ENCODE data around the gene PLSCR3.
A peak's percentile ranks its signal among the peaks of the same experiment; 100 is the strongest.

The PLSCR3 gene

DNA sequence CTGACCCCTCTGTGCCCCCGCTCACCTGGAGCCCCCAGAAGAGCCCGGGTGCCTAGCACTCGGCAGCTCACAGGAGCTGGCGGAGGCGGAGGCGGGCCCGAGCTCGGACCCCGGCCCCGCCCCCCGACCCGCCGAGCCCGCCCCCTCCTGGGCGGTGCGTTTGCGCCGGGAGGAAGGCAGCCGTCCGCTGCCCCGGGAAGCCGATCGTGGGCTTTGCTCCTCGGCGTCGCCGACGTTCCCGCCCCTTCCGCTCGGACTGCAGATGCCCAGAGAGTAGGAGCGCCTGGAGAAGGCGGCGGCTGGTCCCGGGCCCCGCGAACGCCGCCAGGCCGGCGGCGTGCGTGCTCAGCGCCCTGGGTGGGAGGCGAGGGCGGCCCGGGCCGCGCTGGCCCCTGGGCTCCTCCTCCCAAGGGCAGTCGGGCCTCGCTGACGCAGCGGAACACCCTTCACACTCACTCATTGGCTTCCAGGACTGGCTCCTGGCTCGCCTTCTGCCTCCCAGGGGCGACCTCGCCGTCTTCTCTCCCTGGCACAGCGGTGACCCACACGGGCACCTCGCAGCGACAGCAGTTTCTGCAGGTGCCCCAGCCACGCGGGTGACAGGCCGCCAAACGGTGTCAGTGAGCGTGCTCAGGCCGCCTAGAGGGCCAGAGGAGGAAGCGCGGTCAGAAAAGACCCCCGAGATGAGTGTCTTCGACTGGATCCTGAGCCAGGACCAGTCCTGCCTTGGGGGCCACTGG is at the start of gene PLSCR3:
PLSCR3 (minus strand) TSS at position 74 of the 740 bp plus-strand sequence. CDS start 415 bp downstream, outside the sequence.
- Histone ChIP-seq H3K27me3 (ENCODE audit: insufficient read depth, low read length) (no peaks in the 10 kb centered on the region), H3K4me1 (ENCODE audit: insufficient read depth, low read length) (peaks cover 11% of the 10 kb centered on the region), H3K4me3 (ENCODE audit: low read length) (peak within 1 kb of the TSS; percentile 62), H3K36me3 (ENCODE audit: insufficient read depth, low read length) (peaks cover 24% of the 10 kb centered on the region), H3K9me3 (ENCODE audit: low read length) (no peaks in the 10 kb centered on the region), H2AFZ (ENCODE audit: low read depth, low read length) (peak within 1 kb of the TSS; percentile 27)

DNA sequence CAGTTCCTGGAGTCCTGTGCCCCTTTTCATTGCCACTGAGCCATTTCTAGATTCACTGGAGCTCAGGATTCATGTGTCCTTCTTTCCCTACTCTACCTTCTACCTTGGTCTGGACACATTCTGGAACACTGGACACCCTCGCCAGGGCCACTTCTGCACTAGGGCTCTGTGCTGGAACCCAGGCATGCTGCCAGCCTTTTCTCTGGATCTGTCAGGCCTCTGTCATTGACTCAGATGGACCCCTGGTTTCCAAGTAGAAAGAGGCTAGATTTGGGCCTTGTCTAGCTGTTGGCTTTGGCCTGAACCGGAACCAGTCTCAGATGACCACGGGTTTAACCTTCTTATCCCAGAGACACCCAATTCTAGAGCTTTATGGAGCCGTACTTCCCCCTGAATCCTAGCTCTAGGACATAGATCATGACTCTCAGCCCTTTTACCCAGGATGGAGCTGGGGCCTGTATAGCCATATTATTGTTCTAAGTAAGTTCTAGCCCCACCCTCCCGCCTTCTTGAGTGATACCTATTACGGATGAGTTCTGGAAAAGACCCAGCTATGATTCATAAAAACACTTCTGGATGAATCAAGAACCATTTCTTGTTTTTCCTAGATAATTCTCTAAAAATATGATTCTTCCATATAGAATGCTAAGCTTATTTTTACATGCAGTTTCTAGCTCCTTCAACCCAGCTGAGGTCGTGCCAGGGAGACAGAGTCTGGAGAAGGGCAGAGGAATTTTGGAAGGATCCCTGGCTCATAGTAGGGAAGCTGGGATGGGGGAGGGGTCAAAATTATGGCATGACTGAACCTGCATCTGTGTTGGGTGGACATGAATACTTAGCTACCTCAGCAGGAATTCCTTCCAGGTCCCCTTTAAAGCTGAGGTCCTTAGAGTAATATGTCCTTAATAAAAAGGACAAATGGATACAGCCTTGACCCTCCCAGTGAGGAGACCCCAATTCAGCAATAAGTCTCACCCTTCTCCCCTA is 49.5 kb upstream of the PLSCR3 start:
- Histone ChIP-seq H3K4me1 (ENCODE audit: insufficient read depth, low read length) (peaks cover 24% of the 10 kb centered on the region), H3K4me3 (ENCODE audit: low read length) (no peak overlapping the region), H2AFZ (ENCODE audit: low read depth, low read length) (no peak overlapping the region), H3K9me3 (ENCODE audit: low read length) (no peaks in the 10 kb centered on the region), H3K27me3 (ENCODE audit: insufficient read depth, low read length) (peaks cover 5% of the 10 kb centered on the region), H3K36me3 (ENCODE audit: insufficient read depth, low read length) (no peaks in the 10 kb centered on the region)

DNA sequence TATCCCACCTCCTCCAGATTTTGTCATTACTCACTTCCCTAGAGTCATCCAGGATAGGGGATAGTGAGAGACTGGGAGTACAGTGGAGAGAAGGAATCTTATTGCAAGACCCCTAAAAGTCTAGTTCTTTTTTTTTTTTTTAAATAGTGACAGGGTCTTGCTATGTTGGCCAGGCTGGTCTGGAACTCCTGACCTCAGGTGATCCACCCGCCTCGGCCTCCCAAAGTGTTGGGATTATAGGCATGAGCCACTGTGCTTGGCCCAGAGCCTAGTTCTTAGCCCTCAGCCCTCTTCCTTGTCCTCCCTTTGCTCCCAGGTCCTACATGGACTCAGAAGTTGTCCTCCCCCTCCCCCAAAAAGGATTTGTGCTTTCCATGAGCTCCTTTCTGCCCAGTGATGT is 47.8 kb upstream of the PLSCR3 start:
- Histone ChIP-seq H3K9me3 (ENCODE audit: low read length) (no peaks in the 10 kb centered on the region), H3K4me3 (ENCODE audit: low read length) (no peak overlapping the region), H2AFZ (ENCODE audit: low read depth, low read length) (no peak overlapping the region), H3K27me3 (ENCODE audit: insufficient read depth, low read length) (peaks cover 18% of the 10 kb centered on the region), H3K36me3 (ENCODE audit: insufficient read depth, low read length) (no peaks in the 10 kb centered on the region), H3K4me1 (ENCODE audit: insufficient read depth, low read length) (peaks cover 37% of the 10 kb centered on the region)

DNA sequence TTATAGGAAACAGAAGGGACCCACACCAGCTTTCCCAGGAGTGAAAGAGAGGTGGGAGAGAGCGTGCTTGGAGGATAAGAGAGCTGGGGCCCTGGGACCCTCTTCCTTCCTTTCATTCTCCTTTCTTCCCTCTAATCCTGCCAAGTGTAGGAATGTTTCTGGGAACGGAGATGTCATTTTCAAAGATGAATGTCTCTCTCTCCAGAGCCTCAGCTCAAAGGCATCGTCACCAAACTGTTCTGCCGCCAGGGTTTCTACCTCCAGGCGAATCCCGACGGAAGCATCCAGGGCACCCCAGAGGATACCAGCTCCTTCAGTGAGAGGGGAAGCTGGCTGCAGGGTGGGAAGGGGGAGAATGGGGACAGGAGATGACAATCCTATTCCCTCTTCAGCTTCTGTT is 46.9 kb upstream of the PLSCR3 start:
- Histone ChIP-seq H2AFZ (ENCODE audit: low read depth, low read length) (no peak overlapping the region), H3K4me3 (ENCODE audit: low read length) (peak overlapping the region; percentile 55), H3K9me3 (ENCODE audit: low read length) (no peaks in the 10 kb centered on the region), H3K27me3 (ENCODE audit: insufficient read depth, low read length) (peaks cover 22% of the 10 kb centered on the region), H3K36me3 (ENCODE audit: insufficient read depth, low read length) (no peaks in the 10 kb centered on the region), H3K4me1 (ENCODE audit: insufficient read depth, low read length) (peaks cover 37% of the 10 kb centered on the region)

DNA sequence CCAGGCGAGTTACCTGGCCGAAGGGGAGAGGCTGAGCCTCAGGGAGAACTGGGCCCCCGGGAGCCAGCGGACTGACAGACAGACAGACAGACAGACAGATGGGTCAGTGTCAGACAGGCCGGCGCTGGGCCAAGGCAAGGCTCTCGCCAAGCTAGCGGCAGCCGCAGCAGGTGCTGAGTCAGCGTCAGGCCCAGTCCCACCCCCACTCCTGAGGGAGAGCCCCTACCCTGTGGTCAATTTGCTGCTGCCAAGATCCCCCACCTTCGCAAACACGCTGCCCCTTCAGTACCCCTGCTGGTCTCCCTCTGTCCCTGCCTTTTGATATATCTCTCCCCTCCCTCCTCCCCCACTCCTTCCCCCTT is 46.5 kb upstream of the PLSCR3 start:
- Histone ChIP-seq H3K27me3 (ENCODE audit: insufficient read depth, low read length) (peaks cover 26% of the 10 kb centered on the region), H2AFZ (ENCODE audit: low read depth, low read length) (peak overlapping the region; percentile 52), H3K4me1 (ENCODE audit: insufficient read depth, low read length) (peaks cover 39% of the 10 kb centered on the region), H3K4me3 (ENCODE audit: low read length) (peak overlapping the region; percentile 55), H3K36me3 (ENCODE audit: insufficient read depth, low read length) (no peaks in the 10 kb centered on the region), H3K9me3 (ENCODE audit: low read length) (no peaks in the 10 kb centered on the region)

DNA sequence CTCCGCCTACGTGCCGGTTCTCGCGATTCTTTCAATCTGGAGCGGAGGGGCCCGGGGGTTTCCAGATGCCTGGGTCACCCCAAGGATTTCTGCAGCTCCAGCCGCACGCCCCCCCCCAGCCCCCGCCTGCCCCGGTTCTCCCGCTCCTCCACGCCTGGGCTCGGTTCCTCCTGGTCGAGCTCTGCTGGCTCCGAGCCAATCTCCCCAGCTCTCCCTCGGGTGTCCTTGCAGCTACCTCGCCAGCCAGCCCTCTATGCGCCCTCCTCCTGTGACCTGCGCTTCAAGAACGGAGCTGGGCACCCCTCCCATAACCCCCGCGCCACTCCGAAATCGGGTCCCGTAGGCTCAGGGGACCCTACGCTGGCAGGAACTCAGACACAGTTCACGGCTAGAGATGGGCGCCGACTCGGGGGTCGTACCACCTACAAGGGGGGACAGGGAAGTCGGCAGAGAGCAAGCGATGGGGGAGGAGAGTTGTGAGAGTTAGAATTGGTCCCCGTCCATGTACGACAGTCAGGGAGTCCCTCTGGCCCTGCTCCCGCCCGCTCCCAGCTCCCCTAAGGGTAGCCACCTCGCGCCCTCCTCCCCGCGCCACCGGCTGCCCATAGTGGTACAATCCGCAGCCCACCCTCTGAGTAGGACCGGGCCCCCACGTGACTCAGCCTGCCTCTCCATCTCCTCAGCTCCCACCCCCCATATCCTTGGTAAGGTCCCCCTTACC is 45.9 kb upstream of the PLSCR3 start:
- Histone ChIP-seq H3K4me3 (ENCODE audit: low read length) (peak overlapping the region; percentile 55), H3K4me1 (ENCODE audit: insufficient read depth, low read length) (peaks cover 44% of the 10 kb centered on the region), H3K36me3 (ENCODE audit: insufficient read depth, low read length) (no peaks in the 10 kb centered on the region), H3K27me3 (ENCODE audit: insufficient read depth, low read length) (peaks cover 29% of the 10 kb centered on the region), H3K9me3 (ENCODE audit: low read length) (no peaks in the 10 kb centered on the region), H2AFZ (ENCODE audit: low read depth, low read length) (peak overlapping the region; percentile 52)

DNA sequence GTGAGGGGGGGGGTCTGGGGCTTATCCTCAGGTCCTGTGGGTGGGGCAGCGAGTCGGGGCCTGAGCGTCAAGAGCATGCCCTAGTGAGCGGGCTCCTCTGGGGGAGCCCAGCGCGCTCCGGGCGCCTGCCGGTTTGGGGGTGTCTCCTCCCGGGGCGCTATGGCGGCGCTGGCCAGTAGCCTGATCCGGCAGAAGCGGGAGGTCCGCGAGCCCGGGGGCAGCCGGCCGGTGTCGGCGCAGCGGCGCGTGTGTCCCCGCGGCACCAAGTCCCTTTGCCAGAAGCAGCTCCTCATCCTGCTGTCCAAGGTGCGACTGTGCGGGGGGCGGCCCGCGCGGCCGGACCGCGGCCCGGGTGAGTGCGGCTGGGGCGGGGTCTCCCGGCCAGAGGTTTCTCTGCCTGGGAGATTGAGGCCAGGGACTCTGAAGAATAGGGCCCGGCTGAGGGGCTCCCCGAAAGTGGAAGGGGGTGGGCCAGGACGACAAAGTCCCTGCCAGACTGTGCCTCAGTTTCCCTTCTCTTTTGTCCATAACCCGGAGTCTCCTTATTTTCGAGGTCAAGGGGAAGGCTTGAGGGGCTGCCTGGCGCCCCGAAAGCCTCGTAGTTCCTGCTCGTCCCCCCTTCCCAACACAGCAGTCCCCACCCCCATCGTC is 45.3 kb upstream of the PLSCR3 start, which contains the start of gene FGF11:
FGF11 (plus strand) TSS at position 51 of the 651 bp plus-strand sequence; CDS start at position 160, 109 bp downstream.
- Histone ChIP-seq H2AFZ (ENCODE audit: low read depth, low read length) (peak within 1 kb of the TSS; percentile 52), H3K4me1 (ENCODE audit: insufficient read depth, low read length) (peaks cover 42% of the 10 kb centered on the region), H3K4me3 (ENCODE audit: low read length) (peak within 1 kb of the TSS; percentile 55), H3K27me3 (ENCODE audit: insufficient read depth, low read length) (peaks cover 29% of the 10 kb centered on the region), H3K36me3 (ENCODE audit: insufficient read depth, low read length) (no peaks in the 10 kb centered on the region), H3K9me3 (ENCODE audit: low read length) (no peaks in the 10 kb centered on the region)

DNA sequence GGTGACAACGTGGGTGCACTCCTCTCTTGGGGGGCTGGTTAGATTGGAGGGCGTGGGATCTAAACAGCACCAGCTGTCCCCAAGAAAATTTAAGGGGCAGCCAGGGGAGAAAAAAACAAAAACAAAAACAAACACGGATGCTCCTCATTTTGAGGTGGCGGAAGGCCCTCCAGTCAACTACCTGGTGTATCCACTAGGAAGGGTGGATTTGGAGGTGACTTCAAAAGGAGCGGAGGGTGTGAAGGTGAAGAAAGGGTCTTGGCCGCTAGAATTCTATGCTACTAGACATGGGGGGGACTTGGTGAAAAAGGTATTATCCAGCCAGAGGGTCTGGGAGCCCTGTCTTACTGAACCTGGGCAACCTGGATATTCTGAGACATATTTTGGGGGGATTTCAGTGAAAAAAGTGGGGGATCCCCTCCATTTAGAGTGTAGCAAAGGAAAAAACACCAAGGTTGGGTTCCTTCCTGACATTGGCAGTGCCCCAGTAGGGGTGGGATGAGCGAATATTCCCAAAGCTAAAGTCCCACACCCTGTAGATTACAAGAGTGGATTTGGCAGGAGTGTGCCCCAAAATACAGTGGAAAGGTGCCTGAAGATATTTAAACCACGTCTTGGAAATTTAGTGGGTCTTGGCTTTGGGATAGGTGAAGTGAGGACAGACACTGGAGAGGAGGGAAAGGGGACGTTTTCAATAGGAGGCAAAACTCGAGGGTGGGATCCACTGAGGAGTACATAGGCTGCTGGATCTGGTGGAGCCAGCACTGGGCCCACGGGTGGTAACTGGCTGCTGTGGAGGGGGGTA is 44.5 kb upstream of the PLSCR3 start:
- Histone ChIP-seq H3K9me3 (ENCODE audit: low read length) (no peaks in the 10 kb centered on the region), H2AFZ (ENCODE audit: low read depth, low read length) (no peak overlapping the region), H3K36me3 (ENCODE audit: insufficient read depth, low read length) (no peaks in the 10 kb centered on the region), H3K4me3 (ENCODE audit: low read length) (peak overlapping the region; percentile 36), H3K27me3 (ENCODE audit: insufficient read depth, low read length) (peaks cover 29% of the 10 kb centered on the region), H3K4me1 (ENCODE audit: insufficient read depth, low read length) (peaks cover 42% of the 10 kb centered on the region)

DNA sequence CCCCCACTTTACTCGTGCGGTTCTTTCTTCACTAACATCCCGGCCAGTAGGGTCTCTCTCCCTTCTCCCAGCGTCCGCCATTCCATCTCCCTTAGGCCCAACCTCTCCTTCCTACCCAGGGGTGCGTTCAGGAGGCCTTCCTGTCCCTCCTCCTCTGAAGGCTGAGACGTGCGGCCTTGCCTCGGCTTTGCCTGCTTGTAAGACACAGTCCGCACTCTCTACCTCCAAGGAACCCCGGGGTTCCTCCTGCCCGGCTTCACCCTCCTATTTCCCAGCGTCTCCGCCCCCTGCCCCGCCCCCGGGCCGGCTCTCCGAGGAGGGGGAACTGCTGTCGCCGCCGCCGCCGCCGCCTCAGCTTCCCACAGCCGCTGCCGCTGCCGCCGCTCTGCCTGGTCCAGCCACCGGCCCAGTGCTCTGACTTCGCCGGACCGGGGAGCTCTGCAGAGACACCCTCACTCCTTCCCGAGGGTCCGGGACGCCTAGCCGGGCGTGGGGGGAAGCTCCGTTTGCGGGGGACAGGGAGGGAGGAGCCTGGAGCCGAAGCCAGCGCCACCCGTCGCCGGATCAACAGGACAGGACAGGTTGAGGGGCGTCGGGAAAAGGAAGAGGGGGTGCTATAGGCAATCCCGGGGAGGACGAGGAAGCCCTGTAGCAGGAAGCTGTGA is 43.8 kb upstream of the PLSCR3 start:
- H3K36me3 ChIP-seq (ENCODE audit: insufficient read depth, low read length): no peaks in the 10 kb centered on the region
- peaks cover 42% of the 10 kb centered on the region for H3K4me1 ChIP-seq (ENCODE audit: insufficient read depth, low read length)
- no peaks in the 10 kb centered on the region for H3K9me3 ChIP-seq (ENCODE audit: low read length)
- H2AFZ ChIP-seq (ENCODE audit: low read depth, low read length): peak overlapping the region; percentile 35
- H3K27me3 ChIP-seq (ENCODE audit: insufficient read depth, low read length): peaks cover 29% of the 10 kb centered on the region
- peak overlapping the region; percentile 36 for H3K4me3 ChIP-seq (ENCODE audit: low read length)

DNA sequence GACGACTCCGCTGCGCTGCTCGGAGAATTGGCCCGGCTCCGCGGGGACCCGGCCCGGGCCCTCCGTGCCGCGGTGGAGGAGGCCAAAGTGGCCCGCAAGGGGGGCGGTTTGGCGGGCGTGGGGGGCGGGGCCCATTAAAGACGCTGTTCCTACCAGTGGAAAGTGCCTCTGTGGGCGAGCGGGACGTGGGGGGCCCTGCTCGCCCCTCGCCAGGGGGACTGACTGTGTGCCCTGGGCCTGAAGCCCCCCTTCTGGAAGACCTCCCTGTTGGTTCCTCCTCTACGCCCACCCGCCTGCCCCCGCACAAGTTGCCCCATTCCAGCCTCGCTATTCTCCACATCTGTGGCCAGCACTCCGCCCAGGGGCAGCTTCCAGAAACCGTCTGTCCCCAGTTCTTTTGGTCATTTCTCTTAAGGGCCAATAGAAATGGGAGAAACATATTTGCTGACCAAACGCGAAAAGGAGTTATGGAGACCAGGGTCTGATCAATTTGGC is 43.1 kb upstream of the PLSCR3 start:
- H2AFZ ChIP-seq (ENCODE audit: low read depth, low read length): peak overlapping the region; percentile 35
- peaks cover 42% of the 10 kb centered on the region for H3K4me1 ChIP-seq (ENCODE audit: insufficient read depth, low read length)
- peak overlapping the region; percentile 36 for H3K4me3 ChIP-seq (ENCODE audit: low read length)
- H3K27me3 ChIP-seq (ENCODE audit: insufficient read depth, low read length): peaks cover 29% of the 10 kb centered on the region
- peaks cover 1% of the 10 kb centered on the region for H3K9me3 ChIP-seq (ENCODE audit: low read length)
- no peaks in the 10 kb centered on the region for H3K36me3 ChIP-seq (ENCODE audit: insufficient read depth, low read length)

DNA sequence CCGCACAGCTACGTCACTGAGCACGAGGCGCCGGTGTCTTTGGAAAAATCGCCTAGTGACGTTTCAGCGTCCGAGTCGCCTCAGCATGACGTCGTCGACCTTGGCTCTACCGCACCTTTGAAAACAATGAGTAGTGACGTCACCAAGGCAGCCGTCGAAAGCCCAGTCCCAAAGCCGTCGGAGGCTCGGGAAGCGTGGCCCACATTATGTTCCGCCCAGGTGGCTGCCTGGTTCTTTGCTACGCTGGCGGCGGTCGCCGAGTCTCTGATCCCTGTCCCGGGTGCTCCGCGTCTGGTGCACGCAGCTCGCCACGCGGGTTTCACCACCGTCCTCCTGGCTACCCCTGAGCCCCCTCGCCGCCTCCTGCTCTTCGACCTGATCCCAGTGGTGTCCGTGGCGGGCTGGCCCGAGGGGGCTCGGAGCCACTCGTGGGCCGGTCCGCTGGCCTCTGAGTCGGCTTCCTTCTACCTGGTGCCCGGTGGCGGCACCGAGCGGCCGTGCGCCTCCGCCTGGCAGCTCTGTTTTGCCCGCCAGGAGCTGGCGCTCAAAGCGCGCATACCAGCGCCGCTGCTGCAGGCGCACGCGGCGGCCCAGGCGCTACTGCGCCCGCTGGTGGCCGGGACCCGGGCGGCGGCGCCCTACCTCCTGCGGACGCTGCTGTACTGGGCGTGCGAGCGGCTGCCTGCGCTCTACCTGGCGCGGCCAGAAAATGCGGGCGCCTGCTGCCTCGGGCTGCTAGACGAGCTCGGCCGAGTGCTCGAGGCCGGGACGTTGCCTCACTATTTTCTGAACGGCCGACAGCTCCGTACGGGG is 42.4 kb upstream of the PLSCR3 start:
- Histone ChIP-seq H2AFZ (ENCODE audit: low read depth, low read length) (no peak overlapping the region), H3K36me3 (ENCODE audit: insufficient read depth, low read length) (no peaks in the 10 kb centered on the region), H3K4me3 (ENCODE audit: low read length) (peak overlapping the region; percentile 25), H3K27me3 (ENCODE audit: insufficient read depth, low read length) (peaks cover 29% of the 10 kb centered on the region), H3K9me3 (ENCODE audit: low read length) (peaks cover 3% of the 10 kb centered on the region), H3K4me1 (ENCODE audit: insufficient read depth, low read length) (peaks cover 42% of the 10 kb centered on the region)
